HUES64 (cell line): Measurements from ENCODE around the gene C20orf204.

ENCODE experiments used
- H3K27ac ChIP-seq: 2 replicates; pipeline ENCODE4 v1.7.0; 2013; ENCODE audit warnings: low read depth, low read length, inconsistent platforms
- H3K27me3 ChIP-seq: 2 replicates; pipeline ENCODE4 v1.6.1; 2013; ENCODE audit warnings: mild to moderate bottlenecking, low read length; ENCODE audit not compliant: insufficient read depth
- H3K36me3 ChIP-seq: 2 replicates; pipeline ENCODE4 v1.6.1; 2013; ENCODE audit warnings: mild to moderate bottlenecking, low read length; ENCODE audit not compliant: insufficient read depth
- H3K4me1 ChIP-seq: 2 replicates; pipeline ENCODE4 v1.6.1; 2013; ENCODE audit warnings: mild to moderate bottlenecking, low read length, moderate library complexity; ENCODE audit not compliant: insufficient read depth
- H3K4me3 ChIP-seq: 2 replicates; pipeline ENCODE4 v1.5.1; 2013; ENCODE audit warnings: mild to moderate bottlenecking, low read length, moderate library complexity
- H3K9ac ChIP-seq: 2 replicates; pipeline ENCODE4 v1.6.1; 2013; ENCODE audit warnings: mild to moderate bottlenecking, low read depth, low read length
- H3K9me3 ChIP-seq: 2 replicates; pipeline ENCODE4 v1.6.1; 2013; ENCODE audit warnings: low read depth, low read length; ENCODE audit not compliant: insufficient read depth
- WGBS: fragments of 150-250, 120-280 bp; methylation state at CpG from one replicate; pipeline ENCODE4 v1.1.7; 2013; ENCODE audit warnings: missing lambda C conversion rate; 5-methylcytosine and 5-hydroxymethylcytosine counted together

The C20orf204 gene

GRCh38 chr20:64045346-64046011, 9.5 kb downstream of the C20orf204 start:
- 69% methylated on average over 11 of the region's 11 CpGs for WGBS
- Histone ChIP-seq H3K9ac (no peak overlapping the region), H3K27ac (no peak overlapping the region), H3K4me3 (no peak overlapping the region), H3K9me3 (no peaks in the 10 kb centered on the region), H3K27me3 (peaks cover 96% of the 10 kb centered on the region), H3K36me3 (no peaks in the 10 kb centered on the region), H3K4me1 (peaks cover 7% of the 10 kb centered on the region; the same call in 1 of the 2 replicates)

GRCh38 chr20:64047046-64047389, 11.0 kb downstream of the C20orf204 start:
- Histone ChIP-seq H3K27me3 (peaks cover 87% of the 10 kb centered on the region), H3K9ac (no peak overlapping the region), H3K36me3 (no peaks in the 10 kb centered on the region), H3K27ac (no peak overlapping the region), H3K4me3 (no peak overlapping the region), H3K4me1 (peaks cover 7% of the 10 kb centered on the region; the same call in 1 of the 2 replicates), H3K9me3 (no peaks in the 10 kb centered on the region)
- WGBS: 89% methylated on average over 8 of the region's 8 CpGs

- H3K27me3 ChIP-seq: peaks cover 81% of the 10 kb centered on the region
- peak overlapping the region; percentile 31 for H3K4me3 ChIP-seq
- H3K27ac ChIP-seq: no peak overlapping the region
- peaks cover 7% of the 10 kb centered on the region; the same call in 1 of the 2 replicates for H3K4me1 ChIP-seq
- peak overlapping the region; percentile 34; the same call in 1 of the 2 replicates for H3K9ac ChIP-seq
- H3K36me3 ChIP-seq: no peaks in the 10 kb centered on the region
- WGBS: 6% methylated on average over 49 of the region's 49 CpGs
- no peaks in the 10 kb centered on the region for H3K9me3 ChIP-seq
Observed at GRCh38 chr20:64047968-64048401, 12.0 kb downstream of the C20orf204 start.

- 3% methylated on average over 95 of the region's 101 CpGs for WGBS
- Histone ChIP-seq H3K27me3 (peaks cover 76% of the 10 kb centered on the region), H3K9ac (peak overlapping the region; percentile 34; the same call in 1 of the 2 replicates), H3K9me3 (no peaks in the 10 kb centered on the region), H3K36me3 (no peaks in the 10 kb centered on the region), H3K27ac (no peak overlapping the region), H3K4me1 (peaks cover 7% of the 10 kb centered on the region; the same call in 1 of the 2 replicates), H3K4me3 (peak overlapping the region; percentile 31)
Observed at GRCh38 chr20:64048402-64049044, 12.5 kb downstream of the C20orf204 start.

- Histone ChIP-seq H3K27me3 (peaks cover 68% of the 10 kb centered on the region), H3K4me1 (peaks cover 9% of the 10 kb centered on the region; the same call in 1 of the 2 replicates), H3K9ac (no peak within 1 kb of the TSS), H3K27ac (no peak within 1 kb of the TSS), H3K36me3 (no peaks in the 10 kb centered on the region), H3K4me3 (peak within 1 kb of the TSS; percentile 31), H3K9me3 (no peaks in the 10 kb centered on the region)
- WGBS: 2% methylated on average over 98 of the region's 111 CpGs
Observed at GRCh38 chr20:64049060-64049877, 13.3 kb downstream of the C20orf204 start, which contains the start of gene SOX18. TSS of gene SOX18 (minus strand) at chr20:64049639. CDS start at chr20:64049516, 123 bp downstream.

GRCh38 chr20:64049878-64050260, 13.9 kb downstream of the C20orf204 start:
- Histone ChIP-seq H3K4me3 (no peak overlapping the region), H3K4me1 (peaks cover 13% of the 10 kb centered on the region; the same call in 1 of the 2 replicates), H3K9me3 (no peaks in the 10 kb centered on the region), H3K9ac (no peak overlapping the region), H3K27ac (no peak overlapping the region), H3K27me3 (peaks cover 62% of the 10 kb centered on the region), H3K36me3 (no peaks in the 10 kb centered on the region)
- 28% methylated on average over 16 of the region's 16 CpGs for WGBS

GRCh38 chr20:64050261-64051032, 14.5 kb downstream of the C20orf204 start:
- Histone ChIP-seq H3K4me1 (peaks cover 9% of the 10 kb centered on the region; the same call in 1 of the 2 replicates), H3K4me3 (no peak overlapping the region), H3K36me3 (no peaks in the 10 kb centered on the region), H3K27ac (no peak overlapping the region), H3K9ac (no peak overlapping the region), H3K9me3 (no peaks in the 10 kb centered on the region), H3K27me3 (peaks cover 57% of the 10 kb centered on the region)
- WGBS: 82% methylated on average over 23 of the region's 23 CpGs

- 89% methylated on average over 11 of the region's 11 CpGs for WGBS
- H3K4me1 ChIP-seq: 0 out of 2 replicates have a peak, but pooled peaks cover 6% of the 10 kb centered on the region
- H3K27me3 ChIP-seq: peaks cover 51% of the 10 kb centered on the region
Observed at GRCh38 chr20:64051033-64051452, 15.1 kb downstream of the C20orf204 start.

GRCh38 chr20:64051561-64052325, 15.8 kb downstream of the C20orf204 start:
- WGBS: 86% methylated on average over 15 of the region's 15 CpGs
- Histone ChIP-seq H3K9ac (no peak overlapping the region), H3K4me3 (no peak overlapping the region), H3K27ac (no peak overlapping the region), H3K36me3 (no peaks in the 10 kb centered on the region), H3K27me3 (peaks cover 44% of the 10 kb centered on the region), H3K9me3 (no peaks in the 10 kb centered on the region), H3K4me1 (0 out of 2 replicates have a peak, but pooled peaks cover 6% of the 10 kb centered on the region)

More at GRCh38 chr20:64051033-64051452, 15.1 kb downstream of the C20orf204 start:
- H3K4me3 ChIP-seq: no peak overlapping the region
- H3K9me3 ChIP-seq: no peaks in the 10 kb centered on the region
- H3K27ac ChIP-seq: no peak overlapping the region
- no peak overlapping the region for H3K9ac ChIP-seq
- no peaks in the 10 kb centered on the region for H3K36me3 ChIP-seq

- H3K27ac ChIP-seq: no peak overlapping the region
- no peak overlapping the region for H3K9ac ChIP-seq
- 0 out of 2 replicates have a peak, but pooled peaks cover 6% of the 10 kb centered on the region for H3K4me1 ChIP-seq
- no peaks in the 10 kb centered on the region for H3K36me3 ChIP-seq
- 91% methylated on average over 10 of the region's 10 CpGs for WGBS
- no peaks in the 10 kb centered on the region for H3K9me3 ChIP-seq
- no peak overlapping the region for H3K4me3 ChIP-seq
- H3K27me3 ChIP-seq: peaks cover 38% of the 10 kb centered on the region
Observed at GRCh38 chr20:64052326-64052722, 16.3 kb downstream of the C20orf204 start.
